SK-N-SH treated with all-trans-retinoic acid at 6 μM for 48 hours (cell line): ENCODE data around the gene NAPA.

Source experiments
- SNAI2 ChIP-seq: fragments of 250-450 bp; sonication (Bioruptor Pico); IDR thresholded peaks from 2 replicates; pipeline ENCODE4 v1.5.0; 2020; ENCODE audit warnings: mild to moderate bottlenecking, moderate library complexity
- TCF4 ChIP-seq: fragments of 250-450 bp; sonication (Bioruptor Pico); IDR thresholded peaks from 2 replicates; pipeline ENCODE4 v1.8.0; 2021; ENCODE audit warnings: mild to moderate bottlenecking, moderate library complexity, borderline replicate concordance
- ZC3H10 ChIP-seq: fragments of 250-450 bp; sonication (Bioruptor Pico); IDR thresholded peaks from 2 replicates; pipeline ENCODE4 v1.5.1; 2021; ENCODE audit warnings: mild to moderate bottlenecking, moderate library complexity
- TF ChIP-seq, protein P1 (sequence below): fragments of 250-450 bp; sonication (Bioruptor Pico); IDR thresholded peaks from 2 replicates; pipeline ENCODE4 v1.8.0; 2020; ENCODE audit warnings: mild to moderate bottlenecking, moderate library complexity, borderline replicate concordance

GRCh38 chr19:47503130-47503825 is 11.6 kb downstream of the NAPA start:
- no peak for TF ChIP-seq TCF4
- TF ChIP-seq SNAI2 (CRISPR knock-in tag): no peak
- TF ChIP-seq, protein P1, sequence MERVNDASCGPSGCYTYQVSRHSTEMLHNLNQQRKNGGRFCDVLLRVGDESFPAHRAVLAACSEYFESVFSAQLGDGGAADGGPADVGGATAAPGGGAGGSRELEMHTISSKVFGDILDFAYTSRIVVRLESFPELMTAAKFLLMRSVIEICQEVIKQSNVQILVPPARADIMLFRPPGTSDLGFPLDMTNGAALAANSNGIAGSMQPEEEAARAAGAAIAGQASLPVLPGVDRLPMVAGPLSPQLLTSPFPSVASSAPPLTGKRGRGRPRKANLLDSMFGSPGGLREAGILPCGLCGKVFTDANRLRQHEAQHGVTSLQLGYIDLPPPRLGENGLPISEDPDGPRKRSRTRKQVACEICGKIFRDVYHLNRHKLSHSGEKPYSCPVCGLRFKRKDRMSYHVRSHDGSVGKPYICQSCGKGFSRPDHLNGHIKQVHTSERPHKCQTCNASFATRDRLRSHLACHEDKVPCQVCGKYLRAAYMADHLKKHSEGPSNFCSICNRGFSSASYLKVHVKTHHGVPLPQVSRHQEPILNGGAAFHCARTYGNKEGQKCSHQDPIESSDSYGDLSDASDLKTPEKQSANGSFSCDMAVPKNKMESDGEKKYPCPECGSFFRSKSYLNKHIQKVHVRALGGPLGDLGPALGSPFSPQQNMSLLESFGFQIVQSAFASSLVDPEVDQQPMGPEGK (CRISPR knock-in tag): no peak
- TF ChIP-seq ZC3H10 (CRISPR knock-in tag): no peak
